IPS DF 19.7 (cell line): Measurements from ENCODE around the gene TGM5.
"Not testable (repeated sequence)": the region's sequence is repeated elsewhere in the genome, so short reads cannot be mapped to it uniquely, and the experiment has no call there.

Source experiments
- DNase-seq: peaks from one replicate; pipeline ENCODE4 v3.0.0-alpha.2; 2013; ENCODE audit warnings: low read depth, low spot score

TGM5 gene

DNA sequence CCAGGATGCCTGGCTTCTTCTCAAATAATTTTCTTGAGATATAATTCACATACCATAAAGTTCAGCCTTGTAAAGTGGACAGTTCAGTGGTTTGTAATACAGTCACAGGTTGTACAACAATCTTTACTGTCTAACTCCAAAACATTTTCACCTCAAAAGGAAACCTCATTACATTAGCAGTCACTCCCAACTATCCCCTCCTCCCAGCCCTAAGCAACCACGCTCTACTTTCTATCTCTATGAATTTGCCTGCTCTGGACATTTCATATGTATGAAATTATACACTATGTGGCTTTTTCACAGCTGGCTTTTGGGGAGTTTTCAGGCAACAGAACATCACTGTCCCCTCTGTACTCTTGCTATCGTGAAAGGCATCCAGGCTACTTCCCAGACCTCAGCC lies 17.5 kb downstream of the TGM5 start:
- no peak for DNase-seq

DNA sequence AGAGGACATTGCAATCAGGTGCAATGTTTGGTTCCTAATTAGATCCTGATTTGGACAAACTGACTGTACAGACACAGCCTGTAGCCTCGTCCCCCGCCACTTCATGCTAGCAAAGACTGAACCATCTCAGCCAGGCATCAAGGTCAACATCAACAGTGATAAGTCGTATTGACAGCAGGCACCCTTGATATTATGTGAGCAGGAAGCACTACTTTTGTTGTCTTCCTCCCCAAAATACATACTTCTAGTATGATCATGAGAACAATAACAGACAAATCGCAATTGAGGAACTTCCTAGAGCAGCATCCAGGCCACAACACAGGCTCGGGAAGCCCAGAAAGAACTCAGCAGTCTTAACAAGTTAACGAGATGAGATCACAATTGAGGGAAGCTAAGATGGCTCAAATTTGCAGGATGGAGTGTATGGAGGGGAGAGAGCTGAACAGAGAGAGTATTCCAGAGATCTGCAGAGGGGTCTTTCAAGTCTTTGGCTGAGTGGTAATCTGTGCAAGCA lies 20.4 kb downstream of the TGM5 start:
- no peak for DNase-seq

DNA sequence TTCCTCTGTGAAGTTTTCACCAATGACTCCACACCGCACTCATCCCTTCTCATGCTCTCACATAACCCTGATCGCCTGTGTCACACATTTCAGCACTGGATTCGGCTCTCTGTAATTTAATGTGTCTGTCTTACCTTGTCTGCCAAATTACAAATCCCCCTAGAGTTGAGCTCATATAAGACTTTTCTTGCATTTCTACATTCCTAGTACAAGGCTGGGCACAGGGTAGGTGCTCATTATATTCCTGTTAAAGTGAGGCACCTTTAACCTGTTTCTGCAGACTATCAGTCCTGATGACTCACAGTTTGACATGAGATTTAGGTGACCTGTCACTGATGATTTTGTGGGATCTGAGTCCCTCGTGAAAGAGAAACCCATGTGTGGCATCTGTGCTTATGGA lies 22.6 kb downstream of the TGM5 start:
- no peak for DNase-seq

DNA sequence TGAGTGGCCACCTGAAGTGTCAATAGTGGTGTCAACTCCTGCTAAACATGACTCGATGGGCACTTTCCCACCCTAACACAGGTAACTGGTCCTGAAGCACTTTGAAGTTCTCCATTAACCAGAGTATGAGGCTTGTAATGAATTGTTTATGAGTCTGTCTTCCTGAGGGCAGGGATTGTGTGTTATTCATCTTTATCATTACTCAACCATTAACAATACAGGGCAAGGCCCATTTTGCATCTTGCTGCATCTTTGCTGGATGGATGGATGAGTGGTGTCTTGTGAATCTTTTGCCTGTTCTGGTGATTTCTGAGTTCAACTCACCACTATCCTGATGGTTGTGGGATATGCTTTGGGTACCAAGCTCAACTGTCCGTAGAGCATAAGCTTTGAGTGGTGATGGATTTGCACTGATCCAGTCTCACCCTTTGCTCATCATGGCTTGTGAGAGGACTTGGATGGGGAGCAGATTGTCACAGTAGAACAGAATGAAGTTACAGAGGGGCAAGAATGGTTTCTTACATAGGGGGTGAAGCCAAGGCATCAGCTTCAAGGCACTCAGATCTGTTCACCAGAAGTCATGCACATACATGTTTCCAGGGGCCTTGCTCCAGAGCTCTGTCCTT lies 23.6 kb downstream of the TGM5 start:
- DNase-seq, result no peak

DNA sequence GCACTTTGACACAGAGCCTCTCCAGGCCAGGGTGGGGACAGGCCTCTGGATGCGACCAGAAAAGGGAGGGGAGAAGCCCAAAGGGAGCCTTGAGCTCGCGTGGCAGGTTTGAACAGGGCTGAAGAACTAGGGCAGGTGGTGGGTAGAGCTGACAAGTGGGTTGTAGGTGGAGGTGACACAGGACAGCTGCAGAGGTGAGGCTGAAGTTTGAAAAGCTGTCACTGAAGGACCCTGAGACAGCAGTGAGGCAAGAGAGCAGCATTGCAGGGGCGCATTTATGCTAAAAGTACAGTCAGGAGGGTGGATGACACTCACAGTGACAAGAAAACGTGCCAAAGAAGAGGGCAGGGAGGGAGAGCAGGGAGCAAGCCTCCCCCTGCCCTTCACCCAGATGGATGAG lies 24.1 kb downstream of the TGM5 start:
- DNase-seq, result no peak

DNA sequence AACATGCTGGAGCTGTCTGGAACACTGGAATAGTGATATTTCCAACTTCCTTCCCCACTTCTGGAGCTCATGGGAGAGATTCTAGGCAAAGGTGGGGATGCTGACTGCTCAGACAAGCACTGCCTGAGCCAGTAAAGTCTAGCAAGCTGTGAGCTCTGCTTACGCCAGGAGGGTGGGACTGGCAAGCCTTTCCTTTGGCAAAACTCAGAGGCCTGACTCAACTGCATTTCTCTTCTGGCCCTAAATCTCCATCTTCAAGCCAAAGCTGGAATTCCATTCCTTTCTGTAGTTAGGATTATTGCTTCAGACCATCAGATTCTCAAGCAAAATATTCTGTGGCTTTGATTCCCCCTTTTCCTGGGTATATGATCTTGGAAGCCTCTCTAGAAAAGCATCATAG lies 25.6 kb downstream of the TGM5 start:
- no peak for DNase-seq

DNA sequence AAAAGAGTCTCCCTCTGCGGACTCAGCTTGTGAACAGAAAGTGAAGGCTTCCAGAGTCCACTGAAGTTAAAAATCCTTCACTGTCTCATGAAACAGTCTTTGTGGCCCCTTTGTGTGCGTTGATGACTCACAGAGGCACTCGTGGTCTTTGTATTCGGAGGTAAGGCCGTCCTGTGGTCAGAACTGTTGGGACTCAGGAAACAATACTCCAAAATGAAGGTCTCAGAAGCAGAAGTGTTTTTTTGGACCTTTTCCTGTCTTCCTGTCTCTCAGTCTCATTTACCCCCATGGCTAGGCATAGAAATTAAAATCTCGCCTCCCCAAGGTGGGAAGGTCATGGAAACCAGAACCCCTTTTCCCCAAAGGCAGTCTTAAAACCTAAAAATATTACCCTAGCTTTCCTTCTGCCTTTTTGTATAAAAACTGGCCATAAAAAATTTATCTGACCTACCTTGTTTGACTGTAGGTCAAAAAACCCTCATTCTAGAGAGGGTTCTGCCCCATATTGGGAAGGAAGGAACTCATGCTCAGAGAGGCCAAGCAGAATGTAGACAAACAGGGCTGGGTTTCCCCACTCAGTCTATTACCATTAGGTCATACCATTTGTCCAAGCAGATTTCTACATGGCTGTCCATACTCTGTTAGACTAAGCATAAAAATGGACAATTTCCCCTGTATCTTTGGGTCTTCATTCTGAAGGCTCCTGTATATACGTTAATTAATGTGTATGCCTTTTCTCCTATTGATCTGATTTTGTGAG lies 26.8 kb downstream of the TGM5 start:
- DNase-seq, result no peak

DNA sequence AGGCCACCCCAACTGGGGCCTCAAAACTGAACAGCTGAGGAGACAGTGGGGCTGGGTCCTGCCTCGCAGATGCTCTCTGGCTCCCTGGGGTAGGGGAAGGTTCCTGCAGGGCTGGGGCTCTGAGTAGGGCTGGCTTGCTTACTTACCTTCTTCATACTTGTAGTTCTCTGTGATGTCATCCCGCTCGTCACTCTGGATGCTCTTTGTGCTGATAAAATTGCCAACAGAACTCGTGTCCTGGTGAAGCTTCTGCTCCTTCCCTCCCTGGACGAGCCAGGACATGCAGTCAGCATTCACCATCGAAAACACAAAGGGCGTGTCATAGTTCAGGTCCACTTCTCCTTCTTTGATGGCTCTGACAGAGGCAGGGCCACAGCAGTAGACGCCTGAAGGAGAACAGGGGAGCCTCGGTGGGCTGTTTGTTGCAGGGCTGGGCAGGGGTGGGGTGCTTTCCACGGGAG lies 28.0 kb downstream of the TGM5 start:
- DNase-seq, result no peak

DNA sequence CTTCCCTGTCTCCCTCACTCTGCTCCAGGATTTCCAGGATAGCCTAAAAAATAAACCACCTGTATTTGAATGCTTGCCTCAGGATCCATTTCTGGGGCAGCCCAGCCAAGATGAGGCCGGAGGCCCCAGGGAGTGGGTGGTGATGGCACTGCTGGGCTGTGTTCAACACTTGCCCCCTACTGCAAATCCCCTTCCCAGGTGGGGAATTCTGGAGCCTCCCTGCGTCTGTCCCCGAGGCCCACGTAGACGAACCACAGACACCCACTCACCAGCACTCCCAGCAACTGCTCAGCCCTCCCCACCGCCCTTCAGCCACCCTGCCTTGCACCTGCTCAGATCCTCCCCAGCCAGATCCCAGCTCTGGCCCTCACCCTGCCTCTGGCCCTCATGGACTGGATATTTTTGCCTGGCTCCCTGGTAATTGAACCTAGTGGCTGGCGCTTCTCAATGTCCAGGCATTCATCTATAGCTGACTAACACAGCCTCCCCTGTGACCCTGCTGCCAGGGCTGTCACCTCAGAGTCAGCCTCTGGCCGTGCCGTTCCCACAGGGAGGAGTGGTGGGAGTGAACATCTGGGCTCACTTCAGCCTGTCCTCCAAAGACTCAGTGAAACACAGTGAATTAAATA lies 28.8 kb downstream of the TGM5 start:
- no peak for DNase-seq

DNA sequence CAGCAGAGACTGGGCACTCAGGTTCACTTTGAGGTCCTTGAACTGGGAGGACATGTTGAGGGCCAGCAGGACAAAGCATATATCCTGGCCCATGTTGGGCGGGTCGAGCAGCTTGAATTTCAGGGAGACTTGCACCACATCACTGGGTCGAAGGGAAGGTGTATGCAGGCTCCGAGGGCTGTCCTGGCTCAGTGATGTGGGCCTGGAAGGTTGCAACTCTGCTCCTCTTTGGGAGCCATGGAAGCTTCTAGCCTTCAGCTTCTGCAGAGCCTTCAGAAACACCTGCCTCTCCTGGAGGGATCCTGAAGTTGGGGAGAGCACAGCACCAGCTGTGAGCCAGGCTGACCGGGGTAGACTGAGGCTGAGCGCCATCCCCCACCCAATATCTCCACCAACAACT lies 31.2 kb downstream of the TGM5 start:
- no peak for DNase-seq

DNA sequence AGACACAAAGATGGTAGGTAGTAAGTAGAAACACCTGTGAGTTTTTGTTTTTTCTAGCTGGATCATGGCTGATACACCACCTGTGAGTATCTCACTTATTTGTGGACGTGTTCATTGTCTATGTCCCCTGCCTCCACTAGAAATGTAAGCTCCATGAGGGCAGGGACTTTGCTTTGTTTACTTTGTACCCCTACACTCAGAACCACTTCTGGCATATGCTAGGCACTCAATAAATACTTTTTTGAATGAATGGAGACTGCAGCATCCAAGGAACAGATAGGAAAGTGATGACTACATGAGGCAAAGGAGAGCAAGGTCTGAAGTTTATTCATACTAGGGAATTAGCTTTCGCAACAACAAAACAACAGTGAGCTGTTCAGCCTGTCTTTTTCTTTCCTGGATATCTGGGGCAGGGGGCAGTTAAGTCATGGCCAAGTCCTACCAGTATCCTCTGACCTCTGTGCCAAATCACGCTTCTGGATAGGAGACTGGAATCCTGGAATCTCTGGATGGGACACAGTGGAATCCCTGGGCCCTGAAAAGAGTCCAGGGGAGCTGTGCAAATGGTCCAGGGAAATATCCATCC lies 34.3 kb downstream of the TGM5 start:
- DNase-seq, result no peak

DNA sequence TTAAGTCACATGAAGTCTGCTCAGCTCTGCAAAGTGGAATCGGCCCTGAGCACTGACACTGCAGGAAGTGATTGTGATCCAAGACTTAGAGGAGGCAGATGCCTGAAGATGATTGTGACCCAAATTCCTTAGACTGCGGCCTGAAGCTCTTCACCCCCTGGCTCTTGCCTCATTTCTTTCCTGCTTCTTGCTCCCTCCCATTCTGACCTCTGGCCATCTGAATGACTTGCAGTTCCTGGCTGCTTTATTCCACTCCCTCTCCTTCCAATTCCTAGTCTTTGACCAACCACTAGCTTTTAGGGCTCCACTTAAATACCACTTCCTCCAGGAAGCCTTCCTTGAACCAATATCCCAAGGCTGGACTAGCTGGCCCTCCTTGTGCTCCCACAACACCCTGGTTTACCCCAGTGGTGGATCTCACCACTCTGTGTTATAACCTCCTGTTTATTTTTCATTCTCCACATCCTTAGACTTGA lies 36.0 kb downstream of the TGM5 start:
- DNase-seq, result no peak

DNA sequence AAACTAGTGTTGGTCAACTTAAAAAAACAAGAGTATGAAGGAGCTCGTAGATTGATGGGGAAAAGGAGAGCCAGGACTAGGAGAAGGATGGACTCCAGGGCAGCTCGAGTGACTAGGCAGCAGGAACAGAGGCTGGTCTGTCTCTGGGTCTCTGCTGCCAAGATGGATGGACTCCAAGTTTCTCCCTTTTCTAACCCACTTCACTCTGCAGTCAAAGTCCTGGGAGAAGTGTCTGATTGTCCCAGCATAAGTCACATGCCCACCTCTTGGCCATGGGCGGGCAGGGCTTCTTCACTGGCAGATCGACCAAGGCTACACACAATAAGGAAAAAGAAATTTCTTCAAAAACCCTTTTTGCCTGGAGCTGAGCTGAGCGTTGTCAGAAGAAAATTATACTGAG lies 36.8 kb downstream of the TGM5 start:
- DNase-seq, result no peak

DNA sequence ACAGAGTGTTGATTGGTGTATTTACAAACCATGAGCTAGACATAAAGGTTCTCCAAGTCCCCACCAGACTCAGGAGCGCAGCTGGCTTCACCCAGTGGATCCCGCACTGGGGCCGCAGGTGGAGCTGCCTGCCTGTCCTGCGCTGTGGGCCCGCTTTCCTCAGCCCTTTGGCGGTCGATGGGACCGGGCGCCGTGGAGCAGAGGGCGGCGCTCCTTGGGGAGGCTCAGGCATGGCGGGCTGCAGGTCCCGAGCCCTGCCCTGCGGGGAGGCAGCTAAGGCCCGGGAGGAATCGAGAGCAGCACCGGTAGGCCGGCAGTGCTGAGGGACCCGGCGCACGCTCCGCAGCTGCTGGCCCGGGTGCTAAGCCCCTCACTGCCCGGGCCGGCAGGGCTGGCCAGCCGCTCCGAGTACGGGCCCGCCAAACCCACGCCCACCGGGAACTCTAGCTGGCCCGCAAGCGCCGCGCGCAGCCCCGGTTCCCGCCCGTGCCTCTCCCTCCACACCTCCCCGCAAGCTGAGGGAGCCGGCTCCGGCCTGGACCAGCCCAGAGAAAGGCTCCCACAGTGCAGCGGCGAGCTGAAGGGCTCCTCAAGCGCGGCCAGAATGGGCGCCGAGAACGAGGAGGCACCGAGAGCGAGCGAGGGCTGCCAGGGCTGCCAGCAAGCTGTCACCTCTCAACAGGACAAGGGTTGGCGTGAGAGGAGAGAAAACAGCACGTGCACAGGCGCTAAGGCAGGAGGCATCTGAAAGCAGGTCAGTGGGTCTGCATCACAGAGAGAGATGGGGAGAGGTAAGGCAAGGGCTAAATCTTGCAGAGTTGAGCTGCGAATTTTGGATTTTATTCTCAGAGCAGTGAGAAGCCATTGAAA lies 40.1 kb downstream of the TGM5 start:
- DNase-seq, result no peak

DNA sequence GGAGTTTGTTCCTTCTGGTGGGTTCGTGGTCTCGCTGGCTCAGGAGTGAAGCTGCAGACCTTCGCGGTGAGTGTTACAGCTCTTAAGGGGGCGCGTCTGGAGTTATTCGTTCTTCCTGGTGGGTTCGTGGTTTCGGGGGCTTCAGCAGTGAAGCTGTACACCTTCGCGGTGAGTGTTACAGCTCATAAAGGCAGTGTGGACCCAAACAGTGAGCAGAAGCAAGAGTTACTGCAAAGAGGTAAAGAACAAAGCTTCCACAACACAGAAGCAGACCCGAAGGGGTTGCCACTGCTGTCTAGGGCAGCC lies 40.8 kb downstream of the TGM5 start:
- not testable (repeated sequence) for DNase-seq

DNA sequence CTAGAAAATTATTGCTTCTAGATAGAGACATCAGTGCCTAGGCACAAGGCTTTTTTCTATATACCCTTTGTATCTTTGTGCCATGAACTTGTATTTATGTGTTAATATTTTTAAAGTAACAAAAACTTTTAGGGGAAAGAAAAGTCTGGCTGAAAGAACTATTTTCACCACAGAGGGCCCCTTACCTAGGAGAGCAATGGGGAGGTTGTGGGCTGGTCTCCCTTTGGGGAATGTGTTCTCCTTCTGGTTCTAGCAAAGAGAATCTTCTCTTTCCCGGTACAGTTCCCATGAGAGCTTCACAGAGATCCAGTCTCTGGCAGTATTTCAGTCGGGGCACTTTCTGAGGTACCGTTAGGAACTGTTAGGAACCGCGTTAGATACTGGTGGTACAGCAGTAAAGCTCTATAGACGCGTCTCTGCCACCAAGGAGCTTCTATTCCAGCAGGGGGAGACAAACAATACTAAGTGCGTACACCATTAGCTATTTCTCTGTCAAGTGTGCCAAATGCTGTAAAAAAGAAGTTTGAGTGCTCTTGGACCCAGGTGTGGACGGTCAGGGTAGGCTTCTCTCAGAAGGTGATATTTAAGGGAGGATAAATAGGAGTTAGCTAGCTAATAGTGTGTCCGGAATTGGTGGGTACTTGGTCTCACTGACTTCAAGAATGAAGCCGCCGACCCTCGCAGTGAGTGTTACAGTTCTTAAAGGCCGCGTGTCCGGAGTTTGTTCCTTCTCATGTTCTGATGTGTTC lies 41.4 kb downstream of the TGM5 start:
- DNase-seq, result peak; percentile 50

DNA sequence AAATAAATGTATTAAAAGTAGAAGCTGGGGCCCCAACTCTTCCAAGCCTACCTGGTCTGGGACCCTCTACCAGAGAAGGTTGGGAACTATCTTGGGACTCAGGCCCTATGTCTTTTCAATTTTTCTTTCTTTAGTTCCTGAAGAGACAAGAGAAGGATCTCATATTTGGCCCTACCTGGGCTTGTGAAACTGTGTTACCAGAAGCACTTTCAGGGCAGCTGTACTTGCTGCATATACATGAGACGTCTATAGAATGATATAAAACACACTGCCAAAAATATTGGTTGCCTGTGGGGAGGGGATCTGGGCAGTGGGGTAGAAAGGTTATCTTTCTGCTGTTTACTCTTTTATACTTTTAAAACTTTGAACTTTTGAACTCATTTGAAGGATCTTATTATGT lies 45.3 kb downstream of the TGM5 start:
- no peak for DNase-seq

DNA sequence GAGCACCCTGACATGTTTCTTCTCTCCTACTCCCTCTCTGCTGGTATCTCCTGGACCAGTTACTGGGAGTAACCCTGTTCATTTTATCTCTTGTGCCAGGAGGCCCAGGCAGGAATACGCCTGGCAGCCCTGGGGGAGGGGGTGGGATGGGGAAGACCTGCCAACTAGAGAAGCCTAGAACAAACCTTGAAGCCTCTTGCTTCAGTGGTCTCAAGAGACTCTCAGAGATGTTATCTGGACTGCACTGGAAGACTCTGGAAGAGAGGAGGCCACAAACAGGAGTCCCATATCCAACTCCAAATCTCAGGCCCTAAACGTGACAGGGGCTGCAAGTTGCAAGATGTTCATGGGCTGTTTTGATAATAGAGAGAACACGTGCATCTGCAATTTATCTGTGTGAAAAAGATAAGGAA lies 45.7 kb downstream of the TGM5 start, which contains the start of gene EPB42:
Gene EPB42 (minus strand): TSS at position 28 of the 413 bp plus-strand sequence. CDS start 193 bp downstream, outside the sequence.
- DNase-seq, result no peak

DNA sequence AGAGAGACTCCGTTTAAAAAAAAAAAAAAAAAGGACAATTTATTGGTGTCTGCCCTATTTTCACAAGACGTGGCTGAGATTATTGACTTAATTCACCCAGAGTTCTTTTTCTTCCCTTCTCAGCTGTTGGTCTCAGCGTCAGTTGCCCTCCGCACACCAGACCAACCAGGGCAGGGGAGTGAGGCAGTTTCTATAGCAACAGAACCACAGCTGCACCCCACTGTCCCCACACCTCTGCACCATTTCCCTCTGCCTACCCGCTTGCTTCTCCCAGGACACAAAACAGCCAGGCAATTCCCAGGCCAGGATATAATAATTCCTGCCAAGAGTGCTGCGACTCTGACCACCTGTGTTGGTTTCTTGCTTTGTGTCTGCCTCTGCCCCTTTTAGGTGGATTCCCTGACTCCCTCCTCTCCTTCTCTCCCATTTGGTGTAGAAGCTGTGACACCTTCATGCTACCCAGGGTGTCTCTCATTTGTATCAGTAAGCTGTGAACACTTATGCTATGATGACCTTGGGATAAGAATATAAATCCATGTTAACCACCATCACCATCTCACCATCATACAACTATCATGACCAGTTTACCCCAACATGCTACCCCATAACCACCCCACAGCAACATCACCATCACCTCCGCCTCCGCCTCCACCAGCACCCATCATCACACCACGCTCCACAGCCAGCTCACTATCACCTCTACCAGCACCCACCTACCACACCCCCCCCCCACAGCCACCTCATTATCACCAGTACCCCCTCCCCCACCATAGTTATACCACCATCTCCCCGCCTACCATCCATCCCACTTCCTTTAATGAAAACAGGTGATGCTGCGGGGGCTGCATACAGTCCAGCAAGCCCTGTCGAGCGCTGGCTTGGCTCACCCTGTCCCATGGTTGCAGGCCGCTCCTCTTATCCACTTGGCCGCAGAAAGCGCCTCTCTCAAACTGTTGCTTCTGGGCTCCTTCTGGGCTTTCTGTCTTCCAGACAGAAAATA lies 46.5 kb downstream of the TGM5 start:
- DNase-seq, result no peak
